Kidney capillary endothelial cell (primary cell): ENCODE results near the gene TUB.

ENCODE experiments used
- DNase-seq: peaks from one replicate; pipeline ENCODE4 v3.0.0-alpha.2; 2018; ENCODE audit warnings: low spot score

TUB gene

DNA sequence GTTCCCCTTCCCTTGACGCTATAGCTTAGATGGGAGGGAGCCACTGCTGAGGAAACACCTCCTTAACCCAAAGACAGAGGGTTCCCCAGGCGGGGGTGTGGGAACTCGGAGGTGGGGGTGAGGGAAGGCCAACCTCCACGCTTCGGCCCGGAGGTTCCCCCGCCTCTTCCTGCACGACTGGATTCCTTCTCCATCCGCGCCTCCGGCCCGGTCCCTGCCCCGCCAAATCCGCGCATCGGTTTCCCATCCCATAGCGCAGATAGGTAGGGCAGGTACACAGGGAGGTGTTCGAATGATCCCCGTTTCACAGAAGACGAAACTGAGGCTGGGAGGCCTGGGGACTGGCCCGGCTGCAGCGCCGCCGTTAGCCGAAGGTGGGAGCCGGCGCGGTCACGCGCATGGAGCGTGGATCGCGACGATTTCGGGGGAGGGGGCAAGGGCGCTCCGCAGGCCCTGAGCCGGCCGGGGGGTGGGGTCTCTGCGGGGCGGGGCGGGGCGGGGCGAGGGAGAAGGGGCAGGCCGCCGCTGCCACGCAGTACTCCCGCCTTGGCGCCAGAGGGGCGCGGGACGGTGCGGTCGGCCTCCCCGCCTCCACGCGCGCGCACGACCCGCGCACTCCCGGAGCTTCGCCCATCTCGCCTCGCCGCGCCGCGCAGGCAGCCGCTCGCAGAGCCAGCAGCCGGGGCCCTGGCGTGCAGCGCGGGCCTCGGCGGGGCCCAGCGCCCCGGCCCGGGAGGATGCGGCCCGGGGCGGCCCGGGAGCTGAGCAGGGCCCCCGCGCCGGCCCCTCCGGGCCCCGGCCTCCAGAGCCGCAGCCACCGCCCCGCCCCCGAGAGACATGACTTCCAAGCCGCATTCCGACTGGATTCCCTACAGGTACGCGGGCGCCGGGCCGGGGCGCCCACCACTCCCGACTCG is at the start of gene TUB:
Gene TUB, plus strand, starts transcription at position 538 of the 917 bp plus-strand sequence. Its CDS starts 300 bp downstream, at position 838.
- DNase-seq: no peak

GRCh38 chr11:8031248-8032115 is 49.5 kb upstream of the TUB start:
- no peak for DNase-seq

DNA sequence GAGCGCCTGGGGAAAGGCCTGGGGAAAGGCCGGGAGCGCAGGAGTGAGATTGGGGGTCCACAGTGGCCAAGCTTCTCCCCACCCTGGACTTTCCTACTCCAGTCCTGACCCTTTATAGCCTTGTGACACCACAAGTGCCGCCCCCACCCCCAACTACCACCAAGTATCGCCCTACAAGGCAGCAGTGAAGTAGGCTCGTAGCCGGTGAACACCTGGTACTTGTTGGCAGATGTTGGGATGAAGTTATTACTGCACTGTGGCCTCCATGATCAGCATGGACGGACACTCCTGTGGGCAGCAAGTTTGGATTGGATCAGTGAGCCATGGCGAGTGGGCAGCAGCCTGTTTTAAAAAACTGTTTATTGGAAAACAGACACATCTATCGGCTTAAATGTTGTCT is 48.9 kb upstream of the TUB start:
- no peak for DNase-seq

GRCh38 chr11:8032576-8033304 is 48.3 kb upstream of the TUB start:
- no peak for DNase-seq

DNA sequence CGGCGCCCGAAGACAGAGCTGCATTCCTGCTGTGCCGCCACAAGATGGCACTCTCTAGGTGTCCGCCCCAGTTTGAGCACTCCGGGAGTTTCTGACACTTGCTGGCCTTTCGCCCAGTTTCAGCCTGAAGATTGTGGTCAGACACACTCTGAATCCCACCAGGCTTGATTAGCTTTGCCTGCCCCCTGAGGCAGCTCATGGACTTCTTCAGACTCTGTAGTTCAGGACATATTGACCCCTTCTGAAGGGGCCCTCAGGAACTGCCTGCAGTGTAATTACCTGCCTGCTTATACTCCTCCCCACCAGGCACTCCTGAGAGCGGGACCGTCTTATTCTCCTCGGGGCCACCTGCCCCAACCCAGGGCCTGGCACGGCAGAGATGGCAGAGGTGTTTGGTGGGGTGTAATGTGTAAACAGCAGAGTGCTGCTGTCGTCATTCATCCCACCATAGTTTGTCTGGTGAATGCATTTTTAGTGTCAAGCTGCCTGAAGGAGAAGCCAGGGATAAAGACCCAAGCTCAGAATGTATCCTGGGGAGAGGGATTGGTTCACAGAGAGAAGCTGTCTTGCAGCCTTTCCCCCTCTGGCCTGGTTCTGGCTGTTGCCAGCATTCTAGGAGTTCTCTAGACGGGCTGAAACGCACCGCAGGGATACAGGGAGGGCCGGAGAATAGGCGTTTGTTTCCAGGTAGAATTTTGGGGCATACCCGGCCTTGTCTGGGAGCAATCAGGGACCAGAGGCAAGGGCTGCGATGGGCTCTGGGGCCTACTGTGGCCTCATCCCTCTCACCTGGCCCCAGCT is 47.5 kb upstream of the TUB start:
- peak; percentile 65 for DNase-seq

DNA sequence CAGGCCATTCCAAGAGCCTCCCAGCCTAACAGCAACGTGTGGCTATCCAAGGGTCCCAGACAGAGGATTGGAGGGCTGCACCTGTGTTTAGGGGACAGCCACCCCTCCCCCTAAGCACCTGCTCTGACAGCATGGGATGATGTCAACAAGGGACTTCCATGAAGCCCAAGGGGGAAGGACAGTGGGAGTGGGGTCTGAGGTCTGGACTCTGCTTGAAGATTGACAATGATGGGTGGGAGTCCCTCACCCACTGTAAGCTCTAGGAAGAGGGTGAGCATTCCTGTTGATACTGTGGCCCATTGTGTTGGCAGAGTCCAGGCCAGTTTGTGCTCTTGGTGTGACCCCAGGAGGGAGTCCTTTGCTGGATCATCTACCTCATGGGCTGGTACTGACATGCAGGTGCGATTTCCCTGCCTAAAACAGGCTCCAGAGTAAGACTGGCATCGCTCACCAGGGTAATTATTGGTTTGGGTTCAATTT is 46.9 kb upstream of the TUB start:
- DNase-seq: no peak

- DNase-seq: no peak
Observed at GRCh38 chr11:8034604-8035190, 46.3 kb upstream of the TUB start.

DNA sequence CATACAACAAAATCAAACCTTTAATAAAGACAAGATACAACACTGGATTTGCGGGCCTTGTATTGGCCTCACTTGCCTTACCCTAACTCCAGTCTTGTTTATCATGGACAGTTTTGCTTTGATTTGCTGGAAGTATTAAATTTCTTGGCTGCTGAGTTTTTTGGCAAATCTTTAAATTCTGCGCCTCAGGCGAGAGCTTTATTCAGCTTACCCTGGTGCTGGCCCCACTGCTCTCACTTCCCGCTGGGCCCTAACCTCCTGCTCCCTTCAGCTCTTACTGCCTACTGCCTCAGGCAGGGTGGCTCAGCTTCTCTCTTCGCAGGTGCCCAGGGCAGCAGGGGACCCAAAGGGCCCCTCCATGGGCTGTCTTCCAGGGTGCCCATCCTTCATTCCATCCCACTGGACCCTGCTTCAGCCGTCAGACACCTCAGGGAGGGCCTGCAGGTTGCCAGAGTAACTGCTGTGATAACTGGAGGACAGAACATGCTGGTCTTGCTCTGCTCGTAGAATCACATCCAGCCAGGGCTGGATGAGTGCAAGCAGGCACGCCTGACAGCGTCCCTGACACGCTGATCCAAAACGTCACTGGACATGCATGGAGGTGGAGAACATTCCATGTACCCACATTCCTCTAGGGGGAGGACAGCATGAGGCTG is 45.7 kb upstream of the TUB start:
- DNase-seq: no peak

DNA sequence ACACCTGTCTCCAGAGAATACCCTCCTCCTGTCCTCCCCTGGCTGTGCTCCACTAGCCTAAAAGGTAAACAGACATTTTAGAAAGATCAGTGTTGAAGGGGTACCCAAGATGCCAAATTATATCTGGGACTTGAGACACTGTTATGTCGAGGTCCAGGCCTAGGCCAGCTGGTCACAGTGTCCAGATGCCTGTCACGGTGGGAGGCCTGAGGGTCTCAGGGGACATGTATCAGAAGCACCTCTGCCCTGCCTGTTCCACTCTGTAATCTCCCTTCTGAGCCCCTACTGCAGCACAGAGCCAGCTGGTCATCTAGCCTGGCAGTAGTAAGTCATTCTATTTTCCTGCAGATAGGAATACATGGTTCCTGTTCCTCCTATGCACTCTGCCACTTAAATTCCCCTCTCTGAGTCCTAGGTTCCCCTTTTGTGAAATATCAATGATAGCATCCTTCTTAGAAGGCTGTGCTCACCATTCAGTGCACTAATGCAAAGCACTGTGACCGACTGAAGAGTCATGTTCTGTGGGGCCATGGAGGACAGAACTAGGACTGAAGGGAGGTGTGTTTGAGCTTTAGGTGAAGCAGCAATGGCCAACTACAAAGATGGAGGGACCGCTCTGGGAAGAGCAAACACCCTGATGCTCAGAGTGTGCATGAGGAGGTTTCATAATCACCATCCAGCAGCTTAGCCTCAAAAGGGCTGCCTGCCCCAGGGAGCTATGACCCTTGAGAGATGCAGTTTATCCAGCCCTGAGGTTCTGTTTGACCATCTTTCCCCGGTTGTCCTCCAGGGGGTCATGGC is 44.8 kb upstream of the TUB start:
- DNase-seq: no peak

DNA sequence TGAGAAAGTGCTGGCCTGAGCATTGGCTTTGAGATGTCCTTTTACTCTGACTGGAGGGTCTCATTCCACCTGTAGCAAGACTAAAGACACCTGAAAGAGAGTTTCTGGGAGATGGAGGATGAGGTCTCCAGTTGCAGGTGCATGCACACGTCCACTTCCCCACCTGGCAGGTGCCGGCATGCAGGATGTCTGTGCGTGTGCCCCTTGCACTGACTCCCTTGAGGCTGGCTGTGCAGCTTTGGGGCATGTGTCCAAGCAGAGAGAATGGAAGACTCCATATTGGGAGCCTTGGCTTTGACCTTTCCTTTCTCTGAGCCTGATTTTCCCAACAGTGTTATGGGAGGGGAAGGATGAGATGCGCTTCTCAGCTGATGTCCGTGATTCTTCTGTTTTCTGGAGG is 44.0 kb upstream of the TUB start:
- no peak for DNase-seq

- DNase-seq: no peak
Observed at GRCh38 chr11:8038393-8038792, 42.6 kb upstream of the TUB start.

DNA sequence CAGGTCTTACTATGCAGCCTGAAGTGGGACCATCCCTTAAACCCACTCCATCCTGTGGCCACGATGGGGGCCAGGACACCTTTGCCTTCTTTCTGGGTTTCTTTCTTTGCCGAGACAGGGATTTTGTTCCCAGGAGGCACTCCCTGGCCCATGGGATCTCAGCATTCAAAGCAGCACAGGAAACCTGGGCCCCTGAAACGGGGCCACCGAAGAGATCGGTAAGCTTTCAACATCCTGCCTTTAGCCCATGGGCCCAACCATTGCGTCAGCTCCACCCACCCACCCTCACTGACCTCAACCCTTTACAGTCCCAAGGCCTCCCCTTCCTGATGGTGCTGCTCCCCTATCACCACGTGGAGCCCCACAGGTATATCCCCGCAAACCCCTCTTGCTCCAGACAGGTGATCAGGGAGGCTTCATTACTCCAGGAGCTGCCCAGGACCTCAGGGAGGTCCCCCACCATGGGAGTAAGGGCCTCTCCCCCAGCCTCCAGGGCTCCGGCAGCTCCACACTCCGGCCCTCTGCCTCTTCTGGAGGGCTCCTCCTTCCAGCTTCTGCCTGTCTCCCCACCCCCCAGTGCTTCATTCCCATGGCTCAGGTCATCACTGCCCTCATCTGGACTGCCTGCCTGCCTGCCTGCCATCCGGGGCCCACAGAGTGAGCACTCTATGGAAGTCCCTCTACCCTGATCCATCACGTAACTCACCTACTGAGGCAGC is 42.0 kb upstream of the TUB start:
- no peak for DNase-seq

DNA sequence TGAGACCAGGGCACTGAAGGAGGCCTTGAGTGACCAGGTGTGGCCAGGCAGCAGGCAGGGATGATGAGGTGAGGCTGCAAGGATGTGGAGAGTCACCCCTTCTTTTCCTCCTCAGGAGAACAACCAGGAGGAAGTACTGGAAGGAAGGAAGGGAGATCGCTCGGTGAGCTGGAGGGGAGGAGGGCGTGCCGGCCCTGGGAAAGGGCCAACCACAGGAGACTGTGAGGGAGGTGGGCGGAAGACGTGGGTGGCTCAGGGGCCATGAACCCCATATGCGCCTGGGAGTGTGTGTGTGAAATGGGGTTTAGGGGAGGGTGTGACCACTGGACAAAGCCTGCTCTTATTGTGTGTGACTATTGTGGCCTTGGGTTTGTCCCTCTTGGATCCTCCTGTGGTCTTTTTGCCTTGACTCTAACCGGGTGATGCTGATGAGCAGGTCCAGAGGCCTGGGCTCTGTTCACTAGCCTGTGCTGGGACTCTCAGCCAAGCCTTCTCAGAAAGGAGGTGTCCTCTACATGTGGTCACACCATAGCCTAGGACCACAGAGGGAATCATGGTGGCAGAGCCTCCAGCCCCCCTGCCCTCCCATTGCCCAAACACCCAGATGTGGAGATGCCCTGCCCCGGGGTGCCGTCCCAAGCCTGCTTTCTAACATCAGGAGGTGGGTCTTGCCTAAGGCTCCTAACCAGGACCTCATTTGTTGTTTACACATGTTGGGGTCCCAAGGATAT is 41.3 kb upstream of the TUB start:
- DNase-seq: no peak

DNA sequence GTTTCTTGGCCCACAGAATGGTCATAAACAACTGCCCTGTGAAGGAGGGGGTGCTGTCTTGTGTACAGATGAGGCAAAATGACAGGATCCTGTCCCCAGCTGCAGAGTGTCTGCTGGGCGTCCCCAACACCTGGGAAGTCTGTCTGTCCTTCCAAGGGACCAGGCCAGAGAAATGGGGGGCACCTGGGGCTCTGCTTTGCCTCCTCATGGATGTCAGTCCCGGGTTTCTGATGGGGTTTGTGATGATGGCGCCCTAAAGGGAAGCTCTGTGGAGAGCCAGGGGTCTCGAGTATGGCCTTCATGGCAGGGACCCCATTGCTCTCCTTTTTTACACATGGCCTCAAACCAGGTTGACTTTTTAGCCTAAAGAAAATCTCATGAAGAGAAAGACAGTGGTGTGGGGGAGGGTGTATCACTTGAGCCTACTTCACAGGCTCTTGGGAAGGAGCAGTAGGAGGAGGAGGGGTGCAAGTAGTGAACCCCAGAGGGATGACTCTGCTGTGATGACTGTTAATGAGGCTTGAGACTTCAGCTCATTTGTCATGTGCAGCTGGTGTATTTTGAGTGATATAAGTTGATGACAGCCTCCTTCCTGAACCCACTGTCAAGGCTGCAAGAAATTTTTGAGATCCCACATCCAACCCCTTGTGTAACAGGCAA is 40.6 kb upstream of the TUB start:
- no peak for DNase-seq

- no peak for DNase-seq
Observed at GRCh38 chr11:8040921-8041285, 40.1 kb upstream of the TUB start.

DNA sequence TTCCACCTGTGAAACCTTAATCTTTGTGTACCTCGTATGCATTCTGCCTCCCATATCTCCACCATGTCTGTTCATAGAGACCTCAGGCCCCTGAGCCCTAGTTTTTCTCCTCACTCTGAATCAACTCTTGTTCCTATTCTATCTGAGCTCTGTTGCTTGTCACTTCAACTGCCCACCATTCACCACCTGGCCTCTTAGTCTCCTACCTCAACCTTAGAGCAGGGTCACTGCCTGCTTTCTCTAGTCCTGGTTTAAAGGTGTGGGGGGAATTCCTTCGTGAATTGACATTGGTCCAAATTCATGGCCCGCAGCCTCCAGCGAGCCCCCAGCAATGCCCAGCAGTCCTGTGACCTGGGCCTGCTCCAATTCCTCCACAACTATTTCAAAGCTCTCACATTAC is 39.4 kb upstream of the TUB start:
- DNase-seq: no peak

- DNase-seq: no peak
Observed at GRCh38 chr11:8043756-8044155, 37.3 kb upstream of the TUB start.

GRCh38 chr11:8045839-8046238 is 35.2 kb upstream of the TUB start:
- DNase-seq: no peak
